OCI-M2 (cell line): ENCODE data around the gene ACTL8.

Experiments
- DNase-seq: peaks from one replicate; lab custom pipeline; 2025; ENCODE audit not compliant: unreplicated experiment; lab: John Stamatoyannopoulos, UW

Gene ACTL8

GRCh38 chr1:17869815-17870214 is 114.7 kb downstream of the ACTL8 start:
- no peak for DNase-seq

GRCh38 chr1:17870679-17871078 is 115.5 kb downstream of the ACTL8 start:
- no peak for DNase-seq

- DNase-seq, result no peak
These were observed 118.0 kb downstream of the ACTL8 start for GRCh38 chr1:17873007-17873675.

- DNase-seq, result no peak
These were observed 119.1 kb downstream of the ACTL8 start for GRCh38 chr1:17874231-17874630.

GRCh38 chr1:17874710-17875109 is 119.6 kb downstream of the ACTL8 start:
- DNase-seq, result no peak

- DNase-seq, result no peak
These were observed 120.2 kb downstream of the ACTL8 start for GRCh38 chr1:17875171-17875881.

GRCh38 chr1:17875882-17876280 is 120.7 kb downstream of the ACTL8 start:
- no peak for DNase-seq
